Lung microvascular endothelial cell (primary cell): ENCODE data around the gene TOGARAM1. TPM values are rescaled to one million over a fixed set of nuclear protein-coding genes. Genes with fewer than 3 reads are reported as not detected.
"Not testable (repeated sequence)": the region's sequence is repeated elsewhere in the genome, so short reads cannot be mapped to it uniquely, and the experiment has no call there.

Experiments
- DNase-seq, 2 donors: peaks; one replicate each; pipeline versions ENCODE4 v3.0.0 to v3.0.0-alpha.2; 2010; ENCODE audit warnings: low read depth in 2 of 2
- total RNA-seq: library from RNA; depleted of rRNA; stranded (reverse); fragments of >200 nt; gene quantifications from 2 replicates; pipeline ENCODE4 v1.2.1, GENCODE V29; 2014

Gene TOGARAM1
- total RNA-seq, 1 donor from 2014 or later = 15.1 TPM

DNA sequence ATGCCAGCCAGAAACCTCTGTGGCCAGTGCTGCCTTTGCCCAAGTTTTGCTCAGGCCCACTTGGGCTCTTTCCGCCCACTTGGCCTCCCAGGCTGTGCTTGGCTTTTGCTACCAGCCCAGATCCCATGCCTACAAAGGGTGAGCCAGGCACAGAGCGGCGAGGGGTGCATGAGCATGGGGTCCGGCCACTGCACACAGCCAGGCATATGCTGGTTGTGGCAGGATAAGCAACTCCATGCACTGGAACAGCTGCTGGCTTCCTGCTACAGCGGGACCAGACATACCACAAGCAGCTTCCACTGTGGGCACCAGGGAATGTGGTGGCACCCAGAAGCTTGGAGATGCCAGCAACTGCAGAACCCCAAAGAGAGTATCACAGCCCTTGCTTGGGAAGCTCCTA is 76.3 kb downstream of the TOGARAM1 start:
- no peak for DNase-seq

DNA sequence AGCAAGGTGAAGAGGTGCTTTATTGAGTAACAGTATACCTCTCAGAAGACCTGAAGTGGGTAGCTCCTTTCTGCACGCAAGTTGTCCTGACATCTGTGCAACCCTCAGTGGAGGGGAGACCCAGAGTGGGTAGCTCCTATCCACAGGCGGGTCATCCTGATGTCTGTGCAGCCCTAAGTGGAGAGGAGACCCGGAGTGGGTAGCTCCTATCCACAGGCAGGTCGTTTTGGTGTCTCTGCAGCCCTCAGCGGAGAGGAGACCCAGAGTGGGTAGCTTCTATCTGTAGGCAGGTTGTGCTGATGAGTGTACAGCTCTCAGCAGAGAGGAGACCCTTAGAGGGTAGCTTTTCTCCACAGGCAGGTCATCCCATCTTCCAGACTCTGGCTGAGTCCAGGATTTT is 76.9 kb downstream of the TOGARAM1 start:
- no peak for DNase-seq

DNA sequence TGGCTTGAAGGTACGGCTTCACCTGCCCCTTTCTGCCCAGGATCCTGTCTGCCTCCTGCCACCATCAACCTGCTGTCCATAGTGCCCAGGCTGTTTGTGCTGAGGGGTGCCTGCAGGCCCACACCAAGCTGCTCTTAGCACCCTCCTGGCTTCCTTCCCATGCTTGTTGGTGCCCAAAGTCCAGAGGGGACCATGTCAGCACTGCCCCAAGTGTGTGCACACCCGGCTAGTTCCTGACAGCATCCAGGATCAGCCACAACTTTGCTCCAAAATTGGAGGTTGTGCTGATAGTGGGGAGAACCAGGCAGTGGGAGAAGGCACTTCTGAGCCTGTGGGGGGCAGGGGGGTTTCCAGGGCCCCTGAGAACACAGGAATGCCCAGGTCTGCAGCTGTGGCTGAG is 77.4 kb downstream of the TOGARAM1 start:
- no peak for DNase-seq

DNA sequence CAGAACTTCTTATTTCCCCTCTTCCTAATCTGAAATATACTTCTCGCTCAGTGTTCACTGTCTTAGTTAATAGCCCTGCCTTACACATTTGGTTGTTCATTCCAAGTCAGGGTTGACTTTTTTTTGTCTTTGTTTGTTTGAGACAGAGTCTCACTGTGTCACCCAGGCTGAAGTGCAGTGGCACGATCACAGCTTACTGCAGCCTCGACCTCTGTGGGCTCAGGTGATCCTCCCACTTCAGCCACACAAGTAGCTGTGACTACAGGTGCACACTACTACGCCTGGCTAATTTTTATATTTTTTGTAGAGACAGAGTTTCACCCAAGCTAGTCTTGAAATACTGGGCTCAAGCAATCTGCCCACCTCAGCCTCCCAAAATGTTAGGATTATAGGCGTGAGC is 79.7 kb downstream of the TOGARAM1 start:
- no peak for DNase-seq

DNA sequence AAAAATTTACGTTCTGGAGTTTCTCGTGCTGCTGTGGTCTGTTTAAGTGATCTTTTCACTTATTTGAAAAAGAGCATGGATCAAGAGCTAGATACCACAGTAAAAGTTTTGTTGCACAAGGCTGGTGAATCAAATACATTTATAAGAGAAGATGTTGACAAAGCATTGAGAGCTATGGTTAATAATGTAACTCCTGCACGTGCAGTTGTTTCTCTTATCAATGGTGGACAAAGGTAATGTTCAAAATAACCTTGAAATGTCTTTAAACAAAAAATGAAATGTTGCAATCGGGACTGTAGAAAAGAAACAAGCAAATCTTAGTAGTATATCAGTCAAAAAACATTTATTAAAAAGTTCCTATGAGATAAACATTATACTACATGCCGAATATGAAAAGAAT is 82.6 kb downstream of the TOGARAM1 start:
- no peak for DNase-seq

DNA sequence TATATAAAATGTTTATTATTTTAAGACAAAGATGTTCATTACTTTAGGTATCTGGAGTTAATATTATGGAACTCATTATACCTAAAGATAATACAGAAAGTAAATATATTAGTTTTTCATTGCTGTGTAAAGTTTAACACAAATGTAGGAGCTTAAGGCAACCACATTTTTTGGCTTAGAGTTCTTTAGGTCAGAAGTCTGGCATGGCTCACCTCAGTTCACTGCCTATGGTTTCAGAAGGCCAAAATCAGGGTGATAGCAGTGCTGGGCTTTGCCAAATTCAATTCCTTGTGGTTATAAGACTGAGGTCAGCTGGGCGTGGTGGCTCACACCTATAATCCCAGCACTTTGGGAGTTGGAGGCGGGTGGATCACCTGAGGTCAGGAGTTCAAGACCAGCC is 86.4 kb downstream of the TOGARAM1 start:
- DNase-seq = no peak

DNA sequence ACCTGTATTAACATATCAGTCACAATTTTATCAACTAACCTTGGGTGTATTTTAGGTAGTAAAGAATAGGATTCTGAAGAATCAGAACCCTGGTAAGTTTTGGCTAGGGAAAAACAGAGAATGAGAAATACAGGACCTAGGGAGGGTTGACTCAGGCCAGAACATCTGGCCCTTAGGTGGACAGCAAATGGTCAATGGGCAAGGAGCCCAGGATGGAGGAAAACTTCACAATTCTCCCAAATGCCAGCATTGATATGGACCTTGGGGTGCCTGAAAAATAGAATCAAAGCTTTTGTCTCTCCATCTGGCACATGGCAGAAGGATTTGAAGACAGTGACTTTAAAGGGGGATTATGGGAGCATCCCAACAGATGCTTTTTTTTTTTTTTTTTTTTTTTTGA is 89.2 kb downstream of the TOGARAM1 start:
- no peak for DNase-seq

DNA sequence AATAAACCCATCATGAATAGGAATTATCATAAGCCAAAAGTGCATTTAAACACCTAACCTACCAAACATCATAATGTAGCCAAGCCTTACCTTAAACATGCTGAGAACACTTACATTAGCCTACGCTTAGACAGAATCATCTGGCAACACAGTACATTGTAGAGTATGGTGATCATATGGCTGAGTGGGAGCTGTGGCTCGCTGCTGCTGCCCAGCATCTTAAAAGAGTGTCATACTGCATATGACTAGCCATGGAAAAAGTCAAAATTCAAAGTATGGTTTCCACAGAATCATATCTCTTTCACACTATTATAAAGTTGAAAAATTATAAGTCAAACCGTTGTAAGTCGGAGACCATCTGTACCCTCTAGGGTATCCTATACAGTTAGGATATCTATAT is 89.9 kb downstream of the TOGARAM1 start:
- no peak for DNase-seq

DNA sequence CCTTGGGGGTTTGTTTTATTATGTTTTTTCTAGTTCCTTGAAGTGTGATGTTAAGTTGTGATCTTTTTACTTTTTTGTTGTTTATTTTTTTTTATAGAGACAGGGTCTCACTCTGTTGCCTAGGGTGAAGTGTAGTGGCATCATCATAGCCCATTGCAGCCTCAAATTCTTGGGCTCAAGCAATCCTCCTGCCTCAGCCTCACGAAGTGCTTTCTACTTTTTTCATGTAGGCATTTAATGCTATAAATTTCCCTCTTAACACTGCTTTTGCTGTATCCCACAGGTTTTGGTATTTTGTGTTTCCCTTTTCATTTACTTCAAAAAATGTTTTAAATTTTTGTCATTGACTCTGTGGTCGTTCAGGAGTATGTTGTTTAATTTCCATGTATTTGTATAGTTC is 95.4 kb downstream of the TOGARAM1 start:
- no peak for DNase-seq

DNA sequence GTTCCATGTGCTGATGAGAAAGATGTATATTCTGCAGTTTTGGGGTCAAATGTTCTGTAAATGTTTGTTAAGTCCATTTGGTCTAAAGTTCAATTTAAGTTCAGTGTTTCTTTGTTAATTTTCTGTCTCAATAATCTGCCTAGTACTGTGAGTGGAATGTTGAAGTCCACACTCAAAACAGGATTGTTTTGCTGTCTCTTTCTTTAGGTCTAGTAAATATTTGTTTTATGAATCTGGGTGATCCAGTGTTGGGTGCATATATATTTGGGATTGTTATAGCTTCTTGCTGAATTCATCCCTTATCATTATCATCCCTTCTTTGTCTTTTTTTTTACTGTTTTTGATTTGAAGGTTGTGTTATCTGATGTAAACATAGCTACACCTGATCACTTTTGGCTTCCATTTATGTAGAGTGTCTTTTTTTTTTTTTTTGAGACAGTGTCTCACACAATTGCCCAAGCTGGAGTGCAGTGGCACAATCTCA is 95.9 kb downstream of the TOGARAM1 start:
- DNase-seq = no peak

DNA sequence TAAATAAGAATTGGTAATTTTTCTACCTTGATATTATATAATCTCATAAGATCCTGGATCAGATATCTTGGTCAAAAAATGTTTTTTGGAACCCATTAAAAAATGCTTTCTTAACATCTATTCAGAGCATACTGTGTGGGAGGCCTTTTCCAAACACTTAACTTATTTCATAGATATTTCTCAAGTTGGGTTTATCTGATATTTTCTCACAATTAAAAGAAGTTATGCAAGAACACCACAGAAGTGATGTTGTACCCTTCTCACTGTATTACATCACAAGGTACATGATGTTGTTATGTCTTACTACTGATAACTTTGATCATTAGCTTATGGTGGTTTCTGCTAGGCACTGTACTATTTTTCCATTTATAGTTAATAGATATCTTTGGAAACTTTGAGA is 98.6 kb downstream of the TOGARAM1 start:
- no peak for DNase-seq

DNA sequence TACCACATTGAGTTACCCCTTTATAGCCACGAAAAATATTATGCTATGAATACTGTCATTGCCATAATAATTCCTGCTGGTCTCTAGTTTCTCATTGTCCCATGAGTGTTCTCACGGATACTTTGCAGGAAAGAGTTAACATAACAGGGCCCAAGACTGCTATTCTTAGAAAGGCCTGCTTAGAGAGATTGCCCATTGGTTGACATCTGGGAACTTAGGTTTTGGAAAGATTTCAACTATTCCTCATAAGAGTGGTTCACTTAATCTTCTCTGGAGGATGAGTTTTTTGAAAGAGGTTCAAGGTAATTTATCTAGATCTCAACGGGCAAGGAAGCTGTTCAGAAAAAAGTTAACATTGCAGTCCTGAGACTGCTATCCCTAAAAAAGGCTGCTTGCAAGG is 103.5 kb downstream of the TOGARAM1 start:
- DNase-seq = no peak

DNA sequence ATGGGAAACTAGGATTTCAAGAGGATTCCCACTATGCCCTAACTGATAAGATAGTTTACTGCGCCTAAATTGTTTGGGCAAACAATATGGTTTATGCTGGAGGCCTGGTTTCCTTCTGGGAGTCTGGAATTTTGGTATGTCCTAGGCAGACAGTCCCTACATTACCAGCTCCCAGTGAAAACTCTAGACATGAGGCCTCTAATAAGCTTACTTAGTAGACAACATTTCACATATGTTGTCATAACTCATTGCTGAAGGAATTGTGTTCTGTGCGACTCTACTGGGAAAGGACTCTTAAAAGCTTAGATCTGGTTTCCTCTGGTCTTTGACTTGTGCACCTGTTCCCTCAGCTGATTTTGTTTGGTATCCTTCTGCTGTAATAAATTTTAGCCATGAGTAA is 104.0 kb downstream of the TOGARAM1 start:
- DNase-seq = no peak

DNA sequence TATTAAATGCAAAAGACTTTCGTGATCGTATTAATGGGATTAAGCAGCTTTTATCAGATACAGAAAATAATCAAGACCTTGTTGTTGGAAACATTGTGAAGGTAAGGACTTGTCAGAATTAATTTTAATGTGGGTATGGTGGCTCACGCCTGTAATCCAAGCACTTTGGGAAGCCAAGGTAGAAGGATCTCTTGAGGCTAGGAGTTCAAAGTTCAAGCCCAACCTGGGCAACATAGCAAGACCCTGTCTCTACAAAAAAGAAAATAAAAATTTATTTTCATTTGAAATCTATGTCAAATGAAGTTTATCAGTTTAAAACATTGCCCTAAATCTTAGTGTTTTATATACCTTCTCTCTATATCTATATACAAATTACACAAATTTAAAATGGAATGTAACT is 104.7 kb downstream of the TOGARAM1 start:
- no peak for DNase-seq

DNA sequence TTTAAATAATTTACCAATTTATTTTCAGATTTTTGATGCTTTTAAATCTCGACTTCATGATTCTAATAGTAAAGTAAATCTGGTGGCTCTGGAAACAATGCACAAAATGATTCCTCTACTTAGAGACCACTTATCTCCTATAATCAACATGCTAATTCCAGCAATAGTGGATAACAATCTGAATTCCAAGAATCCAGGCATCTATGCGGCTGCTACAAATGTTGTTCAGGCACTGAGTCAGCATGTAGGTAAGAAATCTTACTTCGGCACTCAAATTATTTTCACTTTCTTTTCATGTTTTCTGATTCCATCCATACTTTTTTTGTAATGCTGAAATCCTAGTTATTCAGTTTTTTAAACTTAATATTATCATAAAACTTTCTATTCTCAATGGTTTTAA is 106.4 kb downstream of the TOGARAM1 start:
- no peak for DNase-seq

DNA sequence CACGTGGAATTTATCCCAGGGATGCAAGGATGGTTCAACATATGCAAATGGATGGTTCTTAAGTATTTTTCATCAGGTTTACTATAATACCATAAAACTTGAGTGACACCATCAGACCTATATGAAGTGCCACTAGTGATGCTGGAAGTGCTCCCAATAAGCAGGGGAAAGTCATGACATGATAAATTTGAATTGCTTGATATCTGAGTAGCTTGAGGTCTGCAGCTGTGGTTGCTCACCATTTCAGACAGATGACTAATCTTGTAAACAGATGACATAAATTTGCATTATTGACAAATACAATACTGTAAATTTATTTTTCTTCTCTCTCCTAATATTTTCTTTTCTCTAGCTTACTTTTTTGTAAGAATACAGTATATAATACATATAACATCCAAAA is 108.2 kb downstream of the TOGARAM1 start:
- DNase-seq = no peak

DNA sequence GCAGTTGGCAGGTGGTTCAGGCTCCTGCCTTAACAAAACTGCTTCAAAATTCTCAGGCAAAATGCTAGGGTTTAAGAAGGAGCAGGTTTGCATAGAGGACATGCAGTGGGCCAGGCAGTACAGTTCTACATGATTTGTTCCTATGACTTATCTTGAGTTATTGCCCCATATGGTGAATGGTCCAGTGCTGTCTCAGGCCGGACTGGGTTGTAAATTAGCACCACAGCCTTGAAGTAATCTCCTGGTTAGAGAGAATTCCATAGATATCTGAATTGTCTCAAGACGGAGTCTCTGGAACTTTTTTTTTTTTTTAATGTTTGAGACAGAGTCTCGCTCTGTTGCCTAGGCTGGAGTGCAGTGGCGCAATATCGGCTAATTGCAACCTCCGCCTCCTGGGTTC is 110.1 kb downstream of the TOGARAM1 start:
- no peak for DNase-seq

DNA sequence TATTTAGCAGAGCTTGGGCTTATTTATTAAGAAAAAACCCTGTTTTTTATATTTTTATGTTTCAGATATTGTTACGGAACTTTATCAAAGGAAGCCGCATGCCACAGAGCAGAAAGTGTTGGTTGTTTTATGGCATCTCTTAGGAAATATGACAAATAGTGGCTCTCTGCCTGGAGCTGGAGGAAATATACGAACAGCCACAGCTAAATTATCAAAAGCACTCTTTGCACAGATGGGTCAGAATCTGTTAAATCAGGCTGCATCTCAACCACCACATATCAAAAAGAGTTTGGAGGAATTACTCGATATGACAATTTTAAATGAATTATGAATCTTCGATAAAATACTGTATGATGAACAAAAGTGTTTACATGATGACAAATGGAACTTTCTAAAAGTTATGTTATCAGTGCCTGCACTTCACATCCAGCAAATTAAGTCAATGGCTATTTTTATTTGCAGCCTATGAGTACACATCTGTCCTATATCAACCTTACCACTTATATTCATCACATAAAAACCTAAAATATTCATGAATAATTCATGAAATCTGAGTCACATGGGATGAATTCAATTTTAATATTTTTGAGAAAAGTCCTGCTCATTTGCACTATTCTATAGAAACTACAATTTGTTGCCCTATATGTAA is 111.4 kb downstream of the TOGARAM1 start:
- DNase-seq = no peak

DNA sequence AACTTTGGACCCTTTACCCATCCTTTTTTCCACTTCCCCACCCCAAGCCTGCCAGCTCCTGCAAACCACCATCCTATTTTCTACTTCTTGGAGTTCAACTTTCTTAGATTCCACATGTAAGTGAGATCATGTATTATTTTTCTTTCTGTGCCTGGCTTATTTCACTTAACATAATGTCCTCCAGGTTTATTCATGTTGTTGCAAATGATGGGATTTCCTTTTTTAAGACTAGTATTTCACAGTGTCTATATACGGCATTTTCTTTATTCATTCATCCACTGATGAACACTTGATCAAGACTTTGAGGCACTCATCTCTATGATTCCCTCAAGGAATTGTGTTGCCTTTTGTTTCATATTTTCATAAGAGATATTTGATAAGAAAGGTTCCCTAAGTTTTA is 116.3 kb downstream of the TOGARAM1 start:
- DNase-seq = no peak

DNA sequence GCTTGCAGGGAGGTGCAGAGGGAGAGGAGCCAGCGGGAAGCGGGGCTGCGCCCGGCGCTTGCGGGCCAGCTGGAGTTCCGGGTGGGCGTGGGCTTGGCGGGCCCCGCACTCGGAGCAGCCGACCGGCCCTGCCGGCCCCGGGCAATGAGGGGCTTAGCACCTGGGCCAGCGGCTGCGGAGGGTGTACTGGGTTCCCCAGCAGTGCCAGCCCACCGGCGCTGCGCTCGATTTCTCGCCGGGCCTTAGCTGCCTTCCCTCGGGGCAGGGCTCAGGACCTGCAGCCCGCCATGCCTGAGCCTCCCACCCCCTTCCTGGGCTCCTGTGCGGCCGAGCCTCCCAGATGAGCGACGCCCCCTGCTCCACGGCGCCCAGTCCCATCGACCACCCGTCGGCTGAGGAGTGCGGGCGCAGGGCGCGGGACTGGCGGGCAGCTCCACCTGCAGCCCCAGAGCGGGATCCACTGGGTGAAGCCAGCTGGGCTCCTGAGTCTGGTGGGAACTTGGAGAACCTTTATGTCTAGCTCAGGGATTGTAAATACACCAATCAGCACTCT is 118.5 kb downstream of the TOGARAM1 start:
- not testable (repeated sequence) for DNase-seq

DNA sequence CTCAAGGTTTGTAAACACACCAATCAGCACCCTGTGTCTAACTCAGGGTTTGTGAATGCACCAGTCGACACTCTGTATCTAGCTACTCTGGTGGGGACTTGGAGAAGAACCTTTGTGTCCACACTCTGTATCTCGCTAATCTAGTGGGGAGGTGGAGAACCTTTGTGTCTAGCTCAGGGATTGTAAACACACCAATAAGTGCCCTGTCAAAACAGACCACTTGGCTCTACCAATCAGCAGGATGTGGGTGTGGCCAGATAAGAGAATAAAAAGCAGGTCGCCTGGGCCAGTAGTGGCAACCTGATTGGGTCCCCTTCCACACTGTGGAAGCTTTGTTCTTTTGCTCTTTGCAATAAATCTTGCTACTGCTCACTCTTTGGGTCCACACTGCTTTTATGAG is 119.1 kb downstream of the TOGARAM1 start:
- not testable (repeated sequence) for DNase-seq

DNA sequence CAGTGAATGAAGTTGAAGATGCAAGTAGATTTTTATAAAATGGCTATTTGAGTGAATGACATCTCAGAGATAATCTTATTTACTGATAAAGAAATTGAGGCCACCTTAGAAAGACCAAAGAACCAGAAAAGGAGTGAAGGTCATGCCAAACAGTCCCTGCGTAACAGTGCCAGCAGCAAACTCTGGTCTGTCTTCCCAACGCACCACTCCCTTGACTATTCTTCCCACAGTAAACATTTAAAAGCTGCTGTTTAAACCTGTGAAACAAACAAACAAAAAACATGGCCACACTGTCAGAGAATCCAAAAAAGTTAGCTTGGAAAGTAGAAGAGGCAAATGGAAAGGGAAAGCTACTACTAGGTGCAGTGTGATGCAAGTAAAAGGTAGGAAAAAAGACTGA is 120.4 kb downstream of the TOGARAM1 start:
- DNase-seq = no peak

DNA sequence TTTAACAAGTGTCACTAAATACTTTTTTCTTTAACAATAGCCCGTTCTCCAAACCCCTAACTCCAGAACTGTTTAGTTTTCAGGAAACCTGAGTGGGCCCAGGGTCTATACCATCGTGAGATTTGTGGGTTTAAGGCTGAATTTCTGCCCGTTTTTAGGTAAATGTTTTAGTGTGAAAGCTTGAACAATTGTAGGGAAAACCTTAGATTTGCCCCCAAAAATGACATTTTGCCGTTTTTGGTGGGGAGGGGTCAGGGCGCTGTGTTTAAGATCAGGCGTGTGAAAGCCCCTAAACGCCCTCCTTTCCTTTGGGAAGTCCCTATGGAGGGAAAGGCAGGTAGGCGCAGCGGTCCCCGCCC is 121.6 kb downstream of the TOGARAM1 start:
- DNase-seq = peak in 1 of 2 donors; percentile 0
